H54 (cell line): ENCODE results near the gene TFDP3.

Experiments used
- DNase-seq: peaks from one replicate; pipeline ENCODE4 v3.0.0; 2011; ENCODE audit warnings: low spot score, mixed read lengths; ENCODE audit not compliant: insufficient read length
- FAIRE-seq: peaks from 3 replicates; lab custom pipeline; 2011; peaks lifted over from hg19 to GRCh38; lab: Jason Lieb, UNC
- POLR2A ChIP-seq: IDR thresholded peaks from 2 replicates; pipeline ENCODE4 v1.6.1; 2011; ENCODE audit warnings: low read depth, mild to moderate bottlenecking, low read length

TFDP3 gene, protein sequence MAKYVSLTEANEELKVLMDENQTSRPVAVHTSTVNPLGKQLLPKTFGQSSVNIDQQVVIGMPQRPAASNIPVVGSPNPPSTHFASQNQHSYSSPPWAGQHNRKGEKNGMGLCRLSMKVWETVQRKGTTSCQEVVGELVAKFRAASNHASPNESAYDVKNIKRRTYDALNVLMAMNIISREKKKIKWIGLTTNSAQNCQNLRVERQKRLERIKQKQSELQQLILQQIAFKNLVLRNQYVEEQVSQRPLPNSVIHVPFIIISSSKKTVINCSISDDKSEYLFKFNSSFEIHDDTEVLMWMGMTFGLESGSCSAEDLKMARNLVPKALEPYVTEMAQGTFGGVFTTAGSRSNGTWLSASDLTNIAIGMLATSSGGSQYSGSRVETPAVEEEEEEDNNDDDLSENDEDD

DNA sequence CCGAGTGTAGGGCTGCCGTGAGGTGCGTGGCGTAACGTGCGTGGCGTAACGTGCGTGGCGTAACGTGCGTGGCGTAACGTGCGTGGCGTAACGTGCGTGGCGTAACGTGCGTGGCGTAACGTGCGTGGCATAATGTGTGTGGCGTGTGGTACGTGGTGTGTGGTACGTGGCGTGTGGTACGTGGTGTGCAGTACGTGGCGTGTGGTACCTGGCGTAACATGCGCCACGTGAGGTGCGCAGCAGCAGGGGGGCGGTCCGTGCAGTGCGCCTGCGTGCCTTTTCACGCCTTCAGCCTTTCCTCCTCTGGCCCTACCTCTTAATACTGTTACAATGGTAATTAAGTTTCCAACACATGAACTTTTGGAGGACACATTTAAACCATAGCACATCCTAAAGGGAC lies at the start of gene TFDP3:
Gene TFDP3 (minus strand): TSS at position 26 of the 400 bp plus-strand sequence. CDS start 95 bp downstream, outside the sequence.
- FAIRE-seq = no peak
- no peak for DNase-seq

DNA sequence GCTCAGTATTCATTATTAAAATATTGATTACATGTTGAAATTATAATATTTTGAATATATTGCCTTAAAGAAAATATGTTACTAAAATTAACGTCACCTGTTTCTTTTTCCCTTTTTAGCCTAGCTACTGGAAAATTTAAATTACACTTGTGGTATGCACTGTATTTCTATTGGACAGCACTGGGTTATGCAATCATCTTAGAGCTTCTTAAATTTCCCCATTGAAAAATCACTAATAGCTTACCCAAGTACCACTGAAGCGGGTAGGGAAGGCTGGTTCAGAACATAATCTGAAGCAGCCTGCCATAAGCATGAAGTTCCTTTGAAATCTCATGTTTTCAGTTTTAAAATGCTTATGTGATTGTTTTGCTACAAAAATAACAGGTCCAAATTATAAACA lies 49.5 kb upstream of the TFDP3 start:
- DNase-seq (no peak), FAIRE-seq (no peak)
- no peak for TF ChIP-seq POLR2A

More for the DNA sequence above, at the start of gene TFDP3:
- TF ChIP-seq POLR2A = no peak

DNA sequence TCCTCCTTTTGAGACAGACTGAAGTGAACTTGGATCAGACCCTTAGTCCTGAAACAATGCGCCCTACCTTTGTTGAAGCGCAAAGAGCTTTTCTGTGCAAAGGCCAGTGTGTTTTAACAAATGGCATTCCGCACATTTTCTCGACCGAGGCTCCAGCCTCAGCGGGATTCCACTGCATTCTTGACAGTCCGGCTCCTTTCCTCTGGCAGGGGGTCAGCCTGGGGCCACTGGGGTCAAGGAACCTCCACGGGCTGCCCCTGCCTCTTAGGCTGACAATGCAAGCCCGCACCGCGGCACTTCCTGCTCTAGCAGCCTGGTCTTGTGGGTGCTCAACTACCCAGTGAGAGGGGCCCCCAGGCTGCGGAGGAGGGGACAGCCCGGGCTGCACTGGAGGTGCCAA lies 47.2 kb upstream of the TFDP3 start:
- DNase-seq (no peak), FAIRE-seq (no peak)
- no peak for TF ChIP-seq POLR2A

DNA sequence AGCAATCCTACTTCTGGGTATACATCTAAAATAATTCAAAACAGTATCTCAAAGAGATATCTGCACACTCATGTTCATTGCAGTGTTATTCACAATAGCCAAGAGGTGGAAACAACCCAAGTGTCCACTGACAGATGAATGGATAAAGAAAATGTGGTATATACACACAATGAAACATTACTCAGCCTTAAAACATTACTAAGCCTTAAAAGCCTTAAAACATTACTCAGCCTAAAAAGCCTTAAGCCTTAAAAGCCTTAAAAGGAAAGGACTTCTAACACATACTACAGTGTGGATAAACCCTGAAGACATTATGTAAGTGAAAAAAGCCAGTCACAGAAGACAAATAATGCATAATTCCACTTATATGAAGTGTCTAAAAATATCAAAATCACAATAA lies 40.3 kb upstream of the TFDP3 start:
- TF ChIP-seq POLR2A = no peak
- no peak for DNase-seq
- FAIRE-seq = no peak

- no peak for TF ChIP-seq POLR2A
- no peak for FAIRE-seq
- DNase-seq = peak; percentile 6
These were observed 36.5 kb upstream of the TFDP3 start for GRCh38 chrX:133254666-133255065.

- no peak for DNase-seq
- no peak for TF ChIP-seq POLR2A
- no peak for FAIRE-seq
These were observed 33.0 kb upstream of the TFDP3 start for GRCh38 chrX:133251204-133251603.

- no peak for TF ChIP-seq POLR2A
- DNase-seq (no peak), FAIRE-seq (no peak)
These were observed 32.3 kb upstream of the TFDP3 start for GRCh38 chrX:133250184-133251100.

DNA sequence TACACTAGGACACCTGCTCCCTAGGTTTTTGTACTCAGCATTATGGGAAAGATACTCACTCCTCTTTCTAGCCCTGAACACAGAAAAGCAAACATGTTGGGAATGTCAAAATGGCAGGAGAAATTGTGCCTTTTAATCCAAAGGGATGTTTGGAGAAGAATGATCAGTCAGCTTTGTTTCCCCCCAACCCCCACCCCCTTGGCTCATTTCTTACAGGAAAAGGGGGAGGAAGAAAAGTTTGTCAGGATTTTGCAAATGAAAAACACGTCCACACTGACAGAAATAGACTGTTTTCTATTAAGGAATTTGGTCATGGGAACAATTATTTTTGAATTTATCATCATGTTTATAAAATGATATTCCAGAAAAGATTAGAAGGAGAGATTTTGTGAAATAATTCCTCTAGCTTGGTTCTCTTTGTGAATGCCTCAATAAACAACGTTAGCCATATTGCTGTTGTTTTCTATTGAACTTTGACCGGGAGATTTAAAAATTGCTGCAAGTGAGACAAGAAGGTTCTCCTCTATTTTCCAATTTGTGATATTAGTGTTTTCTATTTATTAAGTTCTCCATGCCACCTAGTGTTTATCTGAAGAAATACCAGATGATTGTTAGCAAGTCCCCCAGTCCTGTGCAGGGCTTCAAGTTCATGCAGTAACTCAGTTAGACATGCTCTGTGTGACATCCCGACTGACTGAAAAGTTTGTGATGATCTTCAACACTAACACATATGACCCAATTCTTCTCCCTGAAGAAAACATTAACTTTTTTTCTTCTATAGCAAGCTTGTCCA lies 31.3 kb upstream of the TFDP3 start:
- TF ChIP-seq POLR2A = no peak
- DNase-seq (no peak), FAIRE-seq (no peak)

DNA sequence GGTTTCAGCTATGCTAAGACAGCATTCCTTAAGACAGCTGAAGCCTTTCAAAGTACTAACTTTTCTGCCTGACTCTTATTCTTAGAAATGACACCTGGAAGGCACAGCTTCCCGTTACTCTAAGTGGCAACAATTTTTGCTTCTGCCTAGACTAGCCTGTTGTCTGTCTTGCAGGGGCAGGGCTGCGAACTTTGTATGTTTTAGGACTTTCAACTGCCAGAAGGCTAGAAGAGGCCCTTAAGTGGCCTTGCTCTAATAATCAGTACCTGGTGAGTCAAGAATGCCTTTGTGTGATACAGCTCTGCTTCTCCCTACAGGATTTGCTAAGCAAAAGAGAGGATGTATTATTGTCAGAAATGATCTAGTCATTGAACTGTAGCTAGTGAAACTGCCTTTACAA lies 30.0 kb upstream of the TFDP3 start:
- DNase-seq (no peak), FAIRE-seq (no peak)
- TF ChIP-seq POLR2A = no peak

DNA sequence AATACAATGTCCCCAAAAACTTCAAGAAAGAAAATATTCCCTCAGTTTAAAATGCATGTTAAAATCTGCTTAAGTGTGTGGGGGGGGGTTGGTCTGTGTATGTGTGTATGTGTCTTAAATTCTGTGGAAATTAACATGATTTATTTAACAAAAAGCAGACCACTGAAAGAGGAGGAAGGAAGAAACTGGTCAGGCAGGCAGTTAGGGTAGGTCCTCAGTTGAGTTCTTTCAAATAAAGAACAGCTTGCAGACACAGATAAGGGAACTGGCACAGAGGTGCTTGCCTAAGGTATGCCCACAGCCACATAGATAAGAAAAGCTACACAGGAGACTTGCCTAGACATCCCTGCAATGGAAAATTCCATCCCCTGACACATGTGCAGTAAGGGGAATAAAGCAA lies 28.8 kb upstream of the TFDP3 start:
- TF ChIP-seq POLR2A = no peak
- no peak for DNase-seq
- no peak for FAIRE-seq

DNA sequence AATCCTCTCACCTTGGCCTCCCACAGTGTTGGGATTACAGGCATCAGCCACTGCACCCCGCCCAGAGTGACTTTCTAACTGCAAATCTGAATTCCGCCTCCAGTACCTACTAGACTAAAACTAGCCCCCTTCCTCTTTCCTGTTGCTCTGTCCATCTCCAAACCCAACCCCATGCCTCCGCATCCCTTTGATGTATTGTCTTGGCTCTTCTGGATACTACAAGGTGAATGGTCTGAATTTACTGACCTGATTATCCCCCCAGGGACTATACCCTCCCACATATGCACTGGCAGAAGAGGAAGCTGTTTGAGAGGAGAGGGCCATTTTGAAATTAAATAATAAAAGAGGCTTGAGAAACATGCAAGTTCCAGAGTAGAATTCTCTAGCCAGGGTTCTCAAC lies 17.7 kb upstream of the TFDP3 start:
- no peak for TF ChIP-seq POLR2A
- FAIRE-seq (no peak), DNase-seq (no peak)

DNA sequence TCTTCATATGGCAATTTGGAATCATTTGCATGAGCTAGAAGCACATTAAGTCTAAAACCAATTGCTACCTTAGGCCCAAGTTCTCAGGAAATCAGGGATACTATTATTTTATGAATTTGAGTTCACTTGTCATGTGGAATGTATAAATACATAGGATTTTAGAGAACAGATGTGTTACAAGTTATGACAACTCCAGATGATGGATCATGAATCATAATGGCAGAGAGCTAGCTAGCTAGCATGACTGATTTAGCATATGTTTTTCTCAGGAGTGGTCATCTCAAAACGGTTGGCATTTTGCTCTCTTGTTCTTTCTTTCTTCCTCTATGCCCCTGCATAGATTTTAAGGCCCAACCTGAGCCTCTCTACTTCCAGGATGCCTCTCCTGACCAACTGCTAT lies 14.2 kb upstream of the TFDP3 start:
- DNase-seq = no peak
- FAIRE-seq = no peak
- no peak for TF ChIP-seq POLR2A

GRCh38 chrX:133229361-133229760 lies 11.2 kb upstream of the TFDP3 start:
- DNase-seq = peak; percentile 8
- FAIRE-seq = no peak
- TF ChIP-seq POLR2A = no peak
